Measurements from ENCODE around the gene SMIM22. TPM values are rescaled to one million over a fixed set of nuclear protein-coding genes. Genes with fewer than 3 reads are reported as not detected.
"Not testable (repeated sequence)": the region's sequence is repeated elsewhere in the genome, so short reads cannot be mapped to it uniquely, and the experiment has no call there.

Gene SMIM22
- total RNA-seq, 6 experiments from 2014 or later: not detected

DNA sequence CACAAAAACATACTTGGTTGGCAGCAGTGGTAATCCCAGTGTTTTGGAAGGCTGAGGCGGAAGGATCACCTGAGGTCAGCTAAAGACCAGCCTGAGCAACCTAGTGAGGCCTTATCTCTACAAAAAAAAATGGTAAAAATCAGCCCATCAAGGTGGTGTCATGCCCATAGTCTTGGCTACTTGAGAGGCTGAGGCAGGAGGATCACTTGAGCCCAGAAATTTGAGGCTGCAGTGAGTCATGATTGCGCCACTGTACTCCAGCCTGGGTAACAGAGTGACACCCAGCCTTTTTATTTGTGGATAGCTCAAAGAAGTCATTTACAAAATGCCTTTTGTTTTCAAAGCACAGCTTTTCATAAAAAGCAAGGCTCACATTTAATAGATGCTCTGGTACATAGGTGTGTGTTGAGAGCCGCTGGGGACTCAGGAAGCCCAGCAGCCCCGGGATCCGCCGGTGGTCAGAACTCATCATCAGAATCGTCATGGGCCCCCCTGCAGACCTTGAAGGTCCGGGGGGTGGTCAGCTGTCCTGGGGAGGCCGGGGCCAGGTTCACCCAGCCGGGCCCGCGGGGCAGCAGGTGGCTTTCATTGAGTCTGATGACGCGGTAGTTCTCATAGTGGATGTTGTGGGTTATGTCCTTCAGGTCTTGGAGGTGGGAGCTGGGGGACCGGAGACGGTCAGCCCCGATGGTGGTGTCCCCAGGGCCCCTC lies 17.7 kb upstream of the SMIM22 start:
- Mint-ChIP-seq H3K4me3 (no peak overlapping the region), H3K27me3 (ENCODE audit: insufficient read depth) (no peaks in the 10 kb centered on the region; the same call in none of the 2 replicates), H3K4me1 (ENCODE audit: low read depth) (peaks cover 12% of the 10 kb centered on the region), H3K36me3 (ENCODE audit: low read depth) (no peaks in the 10 kb centered on the region), H3K27ac (no peak overlapping the region), H3K9me3 (no peaks in the 10 kb centered on the region)
- no peak for DNase-seq
- TF ChIP-seq, protein P1, sequence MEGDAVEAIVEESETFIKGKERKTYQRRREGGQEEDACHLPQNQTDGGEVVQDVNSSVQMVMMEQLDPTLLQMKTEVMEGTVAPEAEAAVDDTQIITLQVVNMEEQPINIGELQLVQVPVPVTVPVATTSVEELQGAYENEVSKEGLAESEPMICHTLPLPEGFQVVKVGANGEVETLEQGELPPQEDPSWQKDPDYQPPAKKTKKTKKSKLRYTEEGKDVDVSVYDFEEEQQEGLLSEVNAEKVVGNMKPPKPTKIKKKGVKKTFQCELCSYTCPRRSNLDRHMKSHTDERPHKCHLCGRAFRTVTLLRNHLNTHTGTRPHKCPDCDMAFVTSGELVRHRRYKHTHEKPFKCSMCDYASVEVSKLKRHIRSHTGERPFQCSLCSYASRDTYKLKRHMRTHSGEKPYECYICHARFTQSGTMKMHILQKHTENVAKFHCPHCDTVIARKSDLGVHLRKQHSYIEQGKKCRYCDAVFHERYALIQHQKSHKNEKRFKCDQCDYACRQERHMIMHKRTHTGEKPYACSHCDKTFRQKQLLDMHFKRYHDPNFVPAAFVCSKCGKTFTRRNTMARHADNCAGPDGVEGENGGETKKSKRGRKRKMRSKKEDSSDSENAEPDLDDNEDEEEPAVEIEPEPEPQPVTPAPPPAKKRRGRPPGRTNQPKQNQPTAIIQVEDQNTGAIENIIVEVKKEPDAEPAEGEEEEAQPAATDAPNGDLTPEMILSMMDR (IDR thresholded peaks at IDR 0.05): no peak

DNA sequence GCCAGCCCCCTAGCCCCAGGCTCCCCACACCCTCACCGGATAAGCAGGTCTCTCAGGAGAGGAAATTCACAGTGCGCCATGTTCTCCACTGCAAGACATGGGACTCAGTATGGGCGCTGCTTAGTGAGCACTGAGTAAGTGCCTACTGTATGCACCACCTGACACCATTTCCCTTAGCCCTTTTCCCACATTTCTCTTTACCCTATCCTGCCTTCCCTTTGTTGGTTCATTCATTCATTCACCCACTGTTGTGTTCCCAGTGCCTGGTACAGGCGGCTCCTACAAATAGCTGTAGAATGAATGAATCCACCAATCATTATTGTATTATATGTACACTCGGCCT lies 17.1 kb upstream of the SMIM22 start:
- DNase-seq: no peak
- no peak overlapping the region for H3K27ac Mint-ChIP-seq
- H3K4me1 Mint-ChIP-seq (ENCODE audit: low read depth): peaks cover 12% of the 10 kb centered on the region
- TF ChIP-seq, protein P1 (IDR thresholded peaks at IDR 0.05): no peak
- H3K9me3 Mint-ChIP-seq: no peaks in the 10 kb centered on the region
- no peaks in the 10 kb centered on the region for H3K36me3 Mint-ChIP-seq (ENCODE audit: low read depth)
- H3K27me3 Mint-ChIP-seq (ENCODE audit: insufficient read depth): no peaks in the 10 kb centered on the region; the same call in none of the 2 replicates
- H3K4me3 Mint-ChIP-seq: no peak overlapping the region

DNA sequence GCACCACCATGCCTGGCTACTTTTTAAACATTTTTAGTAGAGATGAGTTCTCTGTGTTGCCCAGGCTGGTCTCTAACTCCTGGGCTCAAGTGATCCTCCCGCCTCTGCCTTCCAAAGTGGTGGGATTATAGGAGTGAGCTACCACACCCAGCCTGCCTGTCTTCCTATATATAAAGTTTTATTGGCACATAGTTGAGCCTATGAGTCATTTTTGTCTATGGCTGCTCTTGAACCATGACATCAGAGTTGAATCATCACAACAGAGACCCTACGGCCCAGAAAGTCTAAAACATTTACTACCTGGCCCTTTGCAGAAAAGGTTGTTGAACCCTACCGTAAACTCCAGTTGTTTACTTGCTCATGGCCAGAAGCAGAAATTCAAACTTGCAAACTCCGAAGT lies 14.9 kb upstream of the SMIM22 start:
- DNase-seq: no peak
- no peaks in the 10 kb centered on the region for H3K9me3 Mint-ChIP-seq
- peaks cover 7% of the 10 kb centered on the region for H3K4me1 Mint-ChIP-seq (ENCODE audit: low read depth)
- no peaks in the 10 kb centered on the region for H3K36me3 Mint-ChIP-seq (ENCODE audit: low read depth)
- H3K27me3 Mint-ChIP-seq (ENCODE audit: insufficient read depth): no peaks in the 10 kb centered on the region; the same call in none of the 2 replicates
- H3K27ac Mint-ChIP-seq: no peak overlapping the region
- H3K4me3 Mint-ChIP-seq: no peak overlapping the region
- TF ChIP-seq, protein P1 (IDR thresholded peaks at IDR 0.05): no peak

DNA sequence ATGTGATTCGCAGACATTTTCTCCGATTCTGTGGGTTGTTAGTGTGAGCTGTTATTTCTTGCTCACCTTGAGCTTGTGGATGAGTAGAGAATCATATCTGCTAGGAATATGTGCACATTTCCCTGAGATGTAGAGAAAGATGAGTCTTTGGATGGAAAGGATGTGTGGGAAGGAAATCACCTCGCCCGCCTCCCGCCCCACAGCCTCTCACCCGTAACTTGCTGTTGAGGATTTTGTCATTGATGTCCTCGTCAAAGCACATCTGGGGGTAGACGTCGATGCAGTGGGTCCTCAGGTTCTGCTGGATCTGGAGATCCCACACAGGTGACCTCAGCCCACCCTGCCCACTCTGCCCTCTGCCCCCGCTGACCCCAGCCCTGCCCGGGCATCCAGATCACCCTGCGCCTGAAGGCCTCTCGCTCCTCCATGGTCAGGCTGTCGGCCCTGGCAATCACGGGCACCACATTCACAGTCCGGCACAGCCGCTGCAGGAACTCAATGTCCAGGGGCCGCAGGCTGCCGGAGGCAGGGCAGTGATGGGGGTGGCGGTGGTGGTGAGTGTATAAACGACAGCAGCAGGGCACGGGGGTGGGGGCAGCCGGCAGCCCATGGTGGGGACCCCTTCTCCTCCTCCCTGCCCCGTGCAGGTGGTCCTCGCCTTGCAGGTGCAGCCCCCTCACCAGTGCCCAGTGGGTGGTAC lies 11.8 kb upstream of the SMIM22 start:
- H3K9me3 Mint-ChIP-seq: no peaks in the 10 kb centered on the region
- DNase-seq: no peak
- H3K27me3 Mint-ChIP-seq (ENCODE audit: insufficient read depth): no peaks in the 10 kb centered on the region; the same call in none of the 2 replicates
- TF ChIP-seq, protein P1 (IDR thresholded peaks at IDR 0.05): no peak
- H3K27ac Mint-ChIP-seq: no peak overlapping the region
- no peak overlapping the region for H3K4me3 Mint-ChIP-seq
- H3K4me1 Mint-ChIP-seq (ENCODE audit: low read depth): peaks cover 7% of the 10 kb centered on the region
- no peaks in the 10 kb centered on the region for H3K36me3 Mint-ChIP-seq (ENCODE audit: low read depth)

DNA sequence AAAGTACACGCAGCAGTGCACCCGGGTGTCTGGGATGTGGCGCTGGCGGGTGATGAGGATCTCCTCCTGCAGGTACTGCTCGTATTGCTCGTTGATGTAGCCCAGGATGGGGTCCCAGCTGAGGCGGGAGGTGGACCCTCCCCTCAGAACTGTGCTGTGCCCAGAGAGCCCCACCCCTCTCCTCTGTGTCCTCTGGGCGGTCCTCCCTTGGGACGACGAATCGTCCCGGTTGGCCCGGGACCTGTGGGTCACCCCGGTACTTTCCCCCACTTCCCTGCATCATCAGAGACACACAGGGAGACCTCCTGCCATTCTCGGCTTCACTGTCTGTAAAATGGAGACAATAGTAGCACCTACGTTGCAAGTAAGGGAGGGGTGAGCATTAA lies 11.2 kb upstream of the SMIM22 start:
- TF ChIP-seq, protein P1 (IDR thresholded peaks at IDR 0.05): no peak
- H3K4me3 Mint-ChIP-seq: no peak overlapping the region
- no peaks in the 10 kb centered on the region for H3K36me3 Mint-ChIP-seq (ENCODE audit: low read depth)
- H3K9me3 Mint-ChIP-seq: no peaks in the 10 kb centered on the region
- no peak overlapping the region for H3K27ac Mint-ChIP-seq
- peaks cover 7% of the 10 kb centered on the region for H3K4me1 Mint-ChIP-seq (ENCODE audit: low read depth)
- no peak for DNase-seq
- no peaks in the 10 kb centered on the region; the same call in none of the 2 replicates for H3K27me3 Mint-ChIP-seq (ENCODE audit: insufficient read depth)

DNA sequence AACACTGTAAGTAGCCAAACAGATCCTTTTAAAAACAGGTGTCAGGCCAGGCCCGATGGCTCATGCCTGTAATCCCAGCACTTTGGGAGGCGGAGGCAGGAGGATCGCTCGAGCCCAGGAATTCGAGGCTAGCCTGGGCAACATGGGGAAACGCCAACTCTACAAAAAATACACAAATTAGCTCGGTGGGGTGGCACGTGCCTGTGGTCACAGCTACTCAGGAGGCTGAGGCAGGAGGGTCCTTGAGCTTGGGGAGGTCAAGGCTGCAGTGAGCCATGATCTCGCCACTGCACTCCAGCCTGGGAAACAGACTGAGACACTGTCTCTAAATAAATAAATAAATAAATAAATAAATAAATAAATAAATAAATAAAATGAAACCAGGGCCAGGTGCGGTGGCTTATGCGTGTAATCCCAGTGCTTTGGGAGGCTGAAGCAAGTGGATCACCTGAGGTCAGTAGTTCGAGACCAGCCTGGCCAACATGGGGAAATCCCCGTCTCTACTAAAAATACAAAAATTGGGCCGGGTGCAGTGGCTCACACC lies 10.7 kb upstream of the SMIM22 start:
- H3K36me3 Mint-ChIP-seq (ENCODE audit: low read depth); DNase-seq; H3K4me3 Mint-ChIP-seq; H3K27ac Mint-ChIP-seq; H3K4me1 Mint-ChIP-seq (ENCODE audit: low read depth); H3K9me3 Mint-ChIP-seq; H3K27me3 Mint-ChIP-seq (ENCODE audit: insufficient read depth): not testable (repeated sequence)

Data from HFFc6 (cell line).